Ishikawa (cell line): ENCODE results near the gene CNNM3.

ENCODE experiments used
- EP300 ChIP-seq: IDR thresholded peaks from 2 replicates; pipeline ENCODE4 v1.6.1; 2012; ENCODE audit warnings: borderline replicate concordance
- FOXM1 ChIP-seq: IDR thresholded peaks from 2 replicates; pipeline ENCODE4 v1.6.1; 2012; ENCODE audit warnings: low read depth, borderline replicate concordance
- MAX ChIP-seq: IDR thresholded peaks from 2 replicates; pipeline ENCODE4 v1.6.1; 2012
- RAD21 ChIP-seq: IDR thresholded peaks from 2 replicates; pipeline ENCODE4 v1.6.1; 2012; ENCODE audit warnings: low read depth
- TEAD4 ChIP-seq: IDR thresholded peaks from 2 replicates; pipeline ENCODE4 v1.6.1; 2012
- YY1 ChIP-seq: IDR thresholded peaks from 2 replicates; pipeline ENCODE4 v1.6.1; 2012; ENCODE audit warnings: low read depth
- ZBTB7A ChIP-seq: IDR thresholded peaks from 2 replicates; pipeline ENCODE4 v1.6.1; 2012; ENCODE audit warnings: low read depth

- TF ChIP-seq ZBTB7A: no peak
- TF ChIP-seq RAD21: no peak
- no peak for TF ChIP-seq MAX
- no peak for TF ChIP-seq EP300
- TF ChIP-seq FOXM1: no peak
- no peak for TF ChIP-seq TEAD4
- TF ChIP-seq YY1: no peak
Measured at GRCh38 chr2:96804986-96805385, 11.1 kb upstream of the CNNM3 start.
